Breast epithelium (tissue), 3 donors: Measurements from ENCODE around the gene COL6A2.

ENCODE experiments used
- CTCF ChIP-seq, 3 donors: fragments of 450-650 bp; IDR thresholded peaks; one replicate each; pipeline ENCODE4 v1.5.1; 2016 to 2017; ENCODE audit warnings: antibody characterized with exemption in 3 of 3, mild to moderate bottlenecking in 3 of 3, moderate library complexity in 3 of 3
- POLR2A ChIP-seq: fragments of 450-650 bp; IDR thresholded peaks from one replicate; pipeline ENCODE4 v1.6.1; 2016; ENCODE audit warnings: antibody characterized with exemption, mild to moderate bottlenecking, moderate library complexity
- POLR2AphosphoS5 ChIP-seq, 3 donors: sonication (generic); formaldehyde crosslinking; IDR thresholded peaks; one replicate each; pipeline ENCODE4 v1.6.1; 2017; ENCODE audit warnings: antibody characterized with exemption in 3 of 3

- TF ChIP-seq CTCF (IDR thresholded peaks at IDR 0.05) = no peak
- no peak for TF ChIP-seq POLR2AphosphoS5 (IDR thresholded peaks at IDR 0.05)
- no peak for TF ChIP-seq POLR2A
Observed at GRCh38 chr21:46159841-46160656, 62.1 kb downstream of the COL6A2 start.
